HCT116 (cell line): ENCODE measurements around the gene SMIM32. TPM values are rescaled to one million over a fixed set of nuclear protein-coding genes. Genes with fewer than 3 reads are reported as not detected.

ENCODE experiments used
- ATAC-seq: fragments of 200-7000 bp; cut with Tn5 transposase; 2 replicates; pipeline ENCODE4 v1.9.1; 2020; ENCODE audit warnings: mild to moderate bottlenecking, moderate library complexity
- BruUV-seq: library from RNA; stranded (reverse); fragments of 400-500 nt; replicated peaks from 2 replicates; lab custom pipeline; 2021; lab: Mats Ljungman, UMichigan
- CTCF ChIA-PET: fragments of 300-600 bp; sonication (Branson Sonifier 250); formaldehyde crosslinking; loops from one replicate; lab custom pipeline; 2021; ENCODE audit warnings: antibody characterized with exemption; lab: Charles Lee
- POLR2A ChIA-PET: fragments of 300-600, 350-600 bp; sonication (Branson Sonifier 250); formaldehyde crosslinking; loops from one replicate; lab custom pipeline; 2021; ENCODE audit warnings: antibody characterized with exemption; lab: Charles Lee
- RAD21 ChIA-PET, 2 experiments: fragments of 300-600 bp; sonication (Branson Sonifier 250); formaldehyde crosslinking; loops; one replicate each; lab custom pipeline; 2023; ENCODE audit warnings: low total read pairs in 2 of 2; ENCODE audit not compliant: uncharacterized antibody in 2 of 2, unreplicated experiment in 2 of 2, low non-redundant PET in 1 of 2; lab: Charles Lee
- DNase-seq: peaks from one replicate; pipeline ENCODE4 v3.0.0-alpha.2; 2010; ENCODE audit warnings: low read depth, low spot score
- H2AFZ ChIP-seq: fragments of 200-600 bp; shearing (Covaris generic), sonication (generic); 2 replicates; pipeline ENCODE4 v1.6.1; 2017; ENCODE audit warnings: low read depth, mixed run types, mixed read lengths, antibody characterized with exemption, low read length; ENCODE audit not compliant: poor library complexity, severe bottlenecking
- H3K27ac ChIP-seq: 2 replicates; pipeline ENCODE4 v1.5.1; 2012; ENCODE audit warnings: low read depth, low read length
- H3K27me3 ChIP-seq: fragments of 200-600 bp; sonication (generic); 2 replicates; pipeline ENCODE4 v1.6.1; 2016; ENCODE audit warnings: mixed run types, low read length, mixed read lengths; ENCODE audit not compliant: insufficient read depth
- H3K36me3 ChIP-seq, 2 experiments: fragments of 200-500 bp in 1 of 2; fragments of 200-600 bp in 1 of 2; sonication (Bioruptor generic) in 1 of 2; sonication (generic) in 1 of 2; 2 replicates each; pipeline versions ENCODE4 v1.5.1 to v1.6.1; 2014 to 2016; ENCODE audit warnings: low read length in 2 of 2, inconsistent platforms in 1 of 2, mixed read lengths in 1 of 2, mixed run types in 1 of 2; ENCODE audit not compliant: insufficient read depth in 2 of 2, control insufficient read depth in 1 of 2
- H3K4me1 ChIP-seq, 2 experiments: fragments of 200-600 bp in 1 of 2; sonication (generic) in 1 of 2; 2 replicates each; pipeline versions ENCODE4 v1.5.1 to v1.6.1; 2012 to 2017; ENCODE audit warnings: low read length in 2 of 2, inconsistent platforms in 1 of 2, mild to moderate bottlenecking in 1 of 2, mixed read lengths in 1 of 2, mixed run types in 1 of 2, moderate library complexity in 1 of 2; ENCODE audit not compliant: insufficient read depth in 2 of 2, control insufficient read depth in 1 of 2
- H3K4me2 ChIP-seq: fragments of 200-600 bp; sonication (generic); 2 replicates; pipeline ENCODE4 v1.6.1; 2017; ENCODE audit warnings: mixed run types, low read length, mixed read lengths
- H3K4me3 ChIP-seq, 2 experiments: fragments of 200-600 bp in 1 of 2; sonication (generic) in 1 of 2; replicated peaks in 1 of 2; 2 replicates each; pipeline ENCODE4 v1.5.1; 2011 to 2016; ENCODE audit warnings: low read length in 2 of 2, control low read depth in 1 of 2, low read depth in 1 of 2, mild to moderate bottlenecking in 1 of 2, mixed read lengths in 1 of 2, mixed run types in 1 of 2
- H3K79me2 ChIP-seq: fragments of 200-600 bp; sonication (generic); 2 replicates; pipeline ENCODE4 v1.6.1; 2017; ENCODE audit warnings: mild to moderate bottlenecking, mixed run types, low read length, moderate library complexity, mixed read lengths; ENCODE audit not compliant: insufficient read depth
- H3K9ac ChIP-seq: fragments of 200-600 bp; sonication (generic); 2 replicates; pipeline ENCODE4 v1.6.1; 2016; ENCODE audit warnings: low read length, mixed read lengths
- H3K9me2 ChIP-seq: fragments of 200-600 bp; sonication (generic), shearing (Covaris generic); 2 replicates; pipeline ENCODE4 v1.6.1; 2017; ENCODE audit warnings: mixed run types, mild to moderate bottlenecking, moderate library complexity; ENCODE audit not compliant: insufficient read depth
- H3K9me3 ChIP-seq, 2 experiments: fragments of 200-500 bp in 1 of 2; fragments of 200-600 bp in 1 of 2; sonication (Bioruptor generic) in 1 of 2; sonication (generic) in 1 of 2; 2 replicates each; pipeline ENCODE4 v1.6.1; 2014 to 2017; ENCODE audit warnings: low read length in 2 of 2, mixed read lengths in 2 of 2, inconsistent platforms in 1 of 2, low read depth in 1 of 2, mild to moderate bottlenecking in 1 of 2, mixed run types in 1 of 2, moderate library complexity in 1 of 2; ENCODE audit not compliant: control insufficient read depth in 1 of 2, insufficient read depth in 1 of 2
- H4K20me1 ChIP-seq: fragments of 200-600 bp; sonication (generic), shearing (Covaris generic); 2 replicates; pipeline ENCODE4 v1.6.1; 2017; ENCODE audit warnings: mixed run types, mild to moderate bottlenecking, moderate library complexity; ENCODE audit not compliant: insufficient read depth
- CBX3 ChIP-seq: IDR thresholded peaks from 2 replicates; pipeline ENCODE4 v1.6.1; 2012; ENCODE audit warnings: low read depth
- EZH2 ChIP-seq: fragments of 200-600 bp; sonication (generic); IDR thresholded peaks from 2 replicates; pipeline ENCODE4 v1.6.1; 2017; ENCODE audit warnings: antibody characterized with exemption, mixed run types
- JUND ChIP-seq: IDR thresholded peaks from 2 replicates; pipeline ENCODE4 v1.6.1; 2012
- POLR2A ChIP-seq: IDR thresholded peaks from 2 replicates; pipeline ENCODE4 v1.7.0; 2011; ENCODE audit warnings: borderline replicate concordance; ENCODE audit not compliant: insufficient read depth, insufficient read length; ENCODE audit errors: extremely low read depth
- RAD21 ChIP-seq: IDR thresholded peaks from 2 replicates; pipeline ENCODE4 v1.6.1; 2012; ENCODE audit warnings: low read depth, mild to moderate bottlenecking
- REST ChIP-seq: IDR thresholded peaks from 2 replicates; pipeline ENCODE4 v1.6.1; 2012; ENCODE audit warnings: low read depth
- SIN3A ChIP-seq: IDR thresholded peaks from 2 replicates; pipeline ENCODE4 v1.6.1; 2012; ENCODE audit warnings: low read depth
- SP1 ChIP-seq: IDR thresholded peaks from 2 replicates; pipeline ENCODE4 v1.6.1; 2012; ENCODE audit warnings: low read depth
- SRF ChIP-seq: IDR thresholded peaks from 2 replicates; pipeline ENCODE4 v1.6.1; 2012; ENCODE audit warnings: low read depth
- YY1 ChIP-seq: IDR thresholded peaks from 2 replicates; pipeline ENCODE4 v1.6.1; 2011; ENCODE audit warnings: low read length, low read depth, moderate library complexity, mild to moderate bottlenecking; ENCODE audit not compliant: insufficient replicate concordance; ENCODE audit errors: extremely low read depth
- ZFX ChIP-seq: fragments of 450-650 bp; IDR thresholded peaks from 2 replicates; pipeline ENCODE4 v1.6.1; 2017
- intact Hi-C: fragments of 100-400 bp; cut with micrococcal nuclease; formaldehyde crosslinking; loops from 2 replicates; pipeline ENCODE4 v1.10.0; 2022
- total RNA-seq: library from RNA; stranded (reverse); gene quantifications from one replicate; pipeline ENCODE4 v1.2.1, GENCODE V29; 2021; ENCODE audit not compliant: unreplicated experiment
- TF ChIP-seq, protein P1 (sequence below): IDR thresholded peaks from 2 replicates; pipeline ENCODE4 v1.6.1; 2012
- TF ChIP-seq, protein P2 (sequence below), 3 experiments: fragments of 200-600 bp in 1 of 3; sonication (generic) in 1 of 3; IDR thresholded peaks in 2 of 3; conservative IDR thresholded peaks in 1 of 3; 2 replicates each; pipeline ENCODE4 v1.5.1; 2012 to 2017; ENCODE audit warnings: low read depth in 2 of 3, low read length in 2 of 3, antibody characterized with exemption in 1 of 3, borderline replicate concordance in 1 of 3, control low read depth in 1 of 3, mild to moderate bottlenecking in 1 of 3, mixed read lengths in 1 of 3, mixed run types in 1 of 3, moderate library complexity in 1 of 3; ENCODE audit not compliant: insufficient read depth in 1 of 3

SMIM32 gene
- total RNA-seq, 1 experiment from 2014 or later, result not detected

GRCh38 chr5:136195971-136196820 is 3.2 kb upstream of the SMIM32 start:
- no peaks in the 10 kb centered on the region for H3K79me2 ChIP-seq
- H3K4me2 ChIP-seq, result no peak overlapping the region
- H3K27me3 ChIP-seq, result no peaks in the 10 kb centered on the region
- no peaks in the 10 kb centered on the region for H4K20me1 ChIP-seq
- no peak overlapping the region for H3K4me3 ChIP-seq
- CTCF ChIA-PET, result no interaction called here
- H3K36me3 ChIP-seq, result no peaks in the 10 kb centered on the region
- ATAC-seq, result no peak
- H3K4me1 ChIP-seq, result peaks cover 0 to 12% of the 10 kb centered on the region in 2 experiments; a peak in 2 of 4 replicates
- no peaks in the 10 kb centered on the region for H3K9me3 ChIP-seq
- POLR2A ChIA-PET, result no interaction called here
- TF ChIP-seq SIN3A (no peak), JUND (no peak), REST (no peak), CBX3 (no peak), EZH2 (no peak), RAD21 (no peak), ZFX (no peak), SP1 (no peak), YY1 (no peak), SRF (no peak), POLR2A (no peak)
- TF ChIP-seq, protein P1, sequence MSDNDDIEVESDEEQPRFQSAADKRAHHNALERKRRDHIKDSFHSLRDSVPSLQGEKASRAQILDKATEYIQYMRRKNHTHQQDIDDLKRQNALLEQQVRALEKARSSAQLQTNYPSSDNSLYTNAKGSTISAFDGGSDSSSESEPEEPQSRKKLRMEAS, result no peak
- TF ChIP-seq, protein P2, sequence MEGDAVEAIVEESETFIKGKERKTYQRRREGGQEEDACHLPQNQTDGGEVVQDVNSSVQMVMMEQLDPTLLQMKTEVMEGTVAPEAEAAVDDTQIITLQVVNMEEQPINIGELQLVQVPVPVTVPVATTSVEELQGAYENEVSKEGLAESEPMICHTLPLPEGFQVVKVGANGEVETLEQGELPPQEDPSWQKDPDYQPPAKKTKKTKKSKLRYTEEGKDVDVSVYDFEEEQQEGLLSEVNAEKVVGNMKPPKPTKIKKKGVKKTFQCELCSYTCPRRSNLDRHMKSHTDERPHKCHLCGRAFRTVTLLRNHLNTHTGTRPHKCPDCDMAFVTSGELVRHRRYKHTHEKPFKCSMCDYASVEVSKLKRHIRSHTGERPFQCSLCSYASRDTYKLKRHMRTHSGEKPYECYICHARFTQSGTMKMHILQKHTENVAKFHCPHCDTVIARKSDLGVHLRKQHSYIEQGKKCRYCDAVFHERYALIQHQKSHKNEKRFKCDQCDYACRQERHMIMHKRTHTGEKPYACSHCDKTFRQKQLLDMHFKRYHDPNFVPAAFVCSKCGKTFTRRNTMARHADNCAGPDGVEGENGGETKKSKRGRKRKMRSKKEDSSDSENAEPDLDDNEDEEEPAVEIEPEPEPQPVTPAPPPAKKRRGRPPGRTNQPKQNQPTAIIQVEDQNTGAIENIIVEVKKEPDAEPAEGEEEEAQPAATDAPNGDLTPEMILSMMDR (IDR thresholded peaks at IDR 0.05 in 2 of 3, conservative IDR thresholded peaks at IDR 0.05 in 1 of 3; ENCODE audit: borderline replicate concordance in 1 of 3, insufficient read depth in 1 of 3, low read depth in 2 of 3, low read length in 2 of 3), result no peak
- no peak overlapping the region for H2AFZ ChIP-seq
- no peaks in the 10 kb centered on the region for H3K9me2 ChIP-seq
- BruUV-seq, result no TSS peak
- no peak overlapping the region for H3K27ac ChIP-seq
- RAD21 ChIA-PET, result no interaction called here
- no peak overlapping the region for H3K9ac ChIP-seq
- intact Hi-C loops, result no loop called here
- DNase-seq, result no peak
